Measurements from ENCODE around the gene STRA8. TPM values are rescaled to one million over a fixed set of nuclear protein-coding genes. Genes with fewer than 3 reads are reported as not detected.

The STRA8 gene
- total RNA-seq, 4 donors from 2014 or later, result not detected

GRCh38 chr7:135204341-135204749, 29.3 kb upstream of the STRA8 start:
- no peaks in the 10 kb centered on the region for H3K27me3 ChIP-seq
- DNase-seq (ENCODE audit: extremely low spot score), result no peak
- no peak overlapping the region for H3K4me3 ChIP-seq
- no peak for TF ChIP-seq POLR2AphosphoS5 (IDR thresholded peaks at IDR 0.05)
- TF ChIP-seq POLR2A (IDR thresholded peaks at IDR 0.05; ENCODE audit: low read depth), result no peak
- no peak for TF ChIP-seq CTCF (IDR thresholded peaks at IDR 0.05)
- no peak for TF ChIP-seq EP300 (IDR thresholded peaks at IDR 0.05)
- peaks cover 0 to 70% (median 53%) of the 10 kb centered on the region in 4 donors for H3K36me3 ChIP-seq
- no peaks in the 10 kb centered on the region for H3K9me3 ChIP-seq
- WGBS, result 79% methylated on average over 4 of the region's 6 CpGs
- peaks cover 8 to 62% (median 47%) of the 10 kb centered on the region in 4 donors for H3K4me1 ChIP-seq
- intact Hi-C loops (cut with DNase I), result no loop called here
- peak overlapping the region; percentile 18 to 68 (median 50) for H3K27ac ChIP-seq (replicated peaks in 1 of 4)

- Histone ChIP-seq H3K27me3 (no peaks in the 10 kb centered on the region), H3K4me1 (peaks cover 9 to 67% (median 53%) of the 10 kb centered on the region in 4 donors), H3K27ac (replicated peaks in 1 of 4) (peak overlapping the region in 3 of 4 donors; percentile 29 to 47 (median 46)), H3K4me3 (no peak overlapping the region), H3K9me3 (no peaks in the 10 kb centered on the region), H3K36me3 (peaks cover 0 to 66% (median 47%) of the 10 kb centered on the region in 4 donors)
- intact Hi-C loops (cut with DNase I), result no loop called here
- WGBS, result 72% methylated on average over 5 of the region's 5 CpGs
- TF ChIP-seq POLR2AphosphoS5 (IDR thresholded peaks at IDR 0.05) (no peak), EP300 (IDR thresholded peaks at IDR 0.05) (no peak), POLR2A (IDR thresholded peaks at IDR 0.05; ENCODE audit: low read depth) (no peak), CTCF (IDR thresholded peaks at IDR 0.05) (no peak)
- DNase-seq (ENCODE audit: extremely low spot score), result no peak
Observed at GRCh38 chr7:135204876-135205275, 28.8 kb upstream of the STRA8 start.

- TF ChIP-seq CTCF (IDR thresholded peaks at IDR 0.05) (no peak), EP300 (IDR thresholded peaks at IDR 0.05) (no peak), POLR2A (IDR thresholded peaks at IDR 0.05; ENCODE audit: low read depth) (no peak), POLR2AphosphoS5 (IDR thresholded peaks at IDR 0.05) (no peak)
- Histone ChIP-seq H3K36me3 (peaks cover 0 to 57% (median 42%) of the 10 kb centered on the region in 4 donors), H3K27me3 (no peaks in the 10 kb centered on the region), H3K27ac (replicated peaks in 1 of 4) (peak overlapping the region in 1 of 4 donors; percentile 46), H3K9me3 (no peaks in the 10 kb centered on the region), H3K4me3 (no peak overlapping the region), H3K4me1 (peaks cover 12 to 76% (median 62%) of the 10 kb centered on the region in 4 donors)
- 96% methylated on average over 8 of the region's 8 CpGs for WGBS
- intact Hi-C loops (cut with DNase I), result no loop called here
- DNase-seq (ENCODE audit: extremely low spot score), result no peak
Observed at GRCh38 chr7:135205850-135206249, 27.8 kb upstream of the STRA8 start.

- Histone ChIP-seq H3K4me3 (no peak overlapping the region), H3K36me3 (peaks cover 0 to 46% (median 33%) of the 10 kb centered on the region in 4 donors), H3K4me1 (peaks cover 8 to 74% (median 58%) of the 10 kb centered on the region in 4 donors), H3K27me3 (no peaks in the 10 kb centered on the region), H3K9me3 (no peaks in the 10 kb centered on the region), H3K27ac (replicated peaks in 1 of 4) (no peak overlapping the region)
- TF ChIP-seq CTCF (IDR thresholded peaks at IDR 0.05) (no peak), POLR2A (IDR thresholded peaks at IDR 0.05; ENCODE audit: low read depth) (no peak), POLR2AphosphoS5 (IDR thresholded peaks at IDR 0.05) (no peak), EP300 (IDR thresholded peaks at IDR 0.05) (no peak)
- no peak for DNase-seq (ENCODE audit: extremely low spot score)
- WGBS, result 76% methylated on average over 7 of the region's 7 CpGs
- intact Hi-C loops (cut with DNase I), result no loop called here
Observed at GRCh38 chr7:135206941-135207391, 26.7 kb upstream of the STRA8 start.

Measured in esophagus muscularis mucosa (tissue), 4 donors.